G401 (cell line): ENCODE data around the gene NCOR1. TPM values are rescaled to one million over a fixed set of nuclear protein-coding genes. Genes with fewer than 3 reads are reported as not detected.
A peak's percentile ranks its signal among the peaks of the same experiment; 100 is the strongest.
"Not testable (repeated sequence)": the region's sequence is repeated elsewhere in the genome, so short reads cannot be mapped to it uniquely, and the experiment has no call there.

Experiments
- DNase-seq: peaks from one replicate; pipeline ENCODE4 v3.0.0-alpha.2; 2015; ENCODE audit warnings: low spot score
- in situ Hi-C: cut with HindIII; loops from 2 replicates; pipeline ENCODE4 v1.10.0; 2016; ENCODE audit warnings: low sequenced_read_pairs, mixed read lengths
- total RNA-seq: library from RNA; depleted of rRNA; stranded (reverse); fragments of >200 nt; shearing (Covaris generic); gene quantifications from 2 replicates; pipeline ENCODE4 v1.2.3, GENCODE V29; 2014

The NCOR1 gene
- total RNA-seq, 1 experiment from 2014 or later, result 58.9 TPM

GRCh38 chr17:16108386-16108785, 106.9 kb downstream of the NCOR1 start:
- DNase-seq, result no peak
- in situ Hi-C loops, result no loop called here

GRCh38 chr17:16107165-16107770, 108.1 kb downstream of the NCOR1 start:
- in situ Hi-C loops, result no loop called here
- no peak for DNase-seq

GRCh38 chr17:16106161-16106891, 109.0 kb downstream of the NCOR1 start:
- no peak for DNase-seq
- in situ Hi-C loops, result no loop called here

GRCh38 chr17:16104189-16104588, 111.1 kb downstream of the NCOR1 start:
- DNase-seq, result no peak
- in situ Hi-C loops, result no loop called here

GRCh38 chr17:16101440-16101839, 113.9 kb downstream of the NCOR1 start:
- DNase-seq, result no peak
- in situ Hi-C loops, result no loop called here

- in situ Hi-C loops, result no loop called here
Measured at GRCh38 chr17:16100737-16101400, 114.5 kb downstream of the NCOR1 start.

GRCh38 chr17:16091773-16092172, 123.6 kb downstream of the NCOR1 start:
- no peak for DNase-seq
- in situ Hi-C loops, result no loop called here

More at GRCh38 chr17:16100737-16101400, 114.5 kb downstream of the NCOR1 start:
- no peak for DNase-seq

- in situ Hi-C loops, result no loop called here
- DNase-seq, result no peak
Measured at GRCh38 chr17:16086957-16087356, 128.4 kb downstream of the NCOR1 start.

- peak; percentile 29 for DNase-seq
- in situ Hi-C loops, result no loop called here
Measured at GRCh38 chr17:16085066-16085699, 130.2 kb downstream of the NCOR1 start.

- in situ Hi-C loops, result no loop called here
- DNase-seq, result no peak
Measured at GRCh38 chr17:16083223-16083622, 132.1 kb downstream of the NCOR1 start.

- no peak for DNase-seq
- in situ Hi-C loops, result no loop called here
Measured at GRCh38 chr17:16081507-16082087, 133.7 kb downstream of the NCOR1 start.

GRCh38 chr17:16080366-16080765, 135.0 kb downstream of the NCOR1 start:
- in situ Hi-C loops, result no loop called here
- no peak for DNase-seq

- in situ Hi-C loops, result no loop called here
- DNase-seq, result no peak
Measured at GRCh38 chr17:16075949-16076348, 139.4 kb downstream of the NCOR1 start.

- in situ Hi-C loops, result no loop called here
- DNase-seq, result no peak
Measured at GRCh38 chr17:16074423-16074822, 140.9 kb downstream of the NCOR1 start.

GRCh38 chr17:16073845-16074244, 141.5 kb downstream of the NCOR1 start:
- in situ Hi-C loops, result no loop called here
- no peak for DNase-seq

GRCh38 chr17:16072031-16072430, 143.3 kb downstream of the NCOR1 start:
- DNase-seq, result no peak
- in situ Hi-C loops, result no loop called here

GRCh38 chr17:16068323-16068722, 147.0 kb downstream of the NCOR1 start:
- no peak for DNase-seq
- in situ Hi-C loops, result no loop called here

- DNase-seq, result no peak
- in situ Hi-C loops, result no loop called here
Measured at GRCh38 chr17:16066125-16066524, 149.2 kb downstream of the NCOR1 start.

- peak; percentile 22 for DNase-seq
- in situ Hi-C loops, result no loop called here
Measured at GRCh38 chr17:16061631-16062030, 153.7 kb downstream of the NCOR1 start.

GRCh38 chr17:16055139-16055538, 160.2 kb downstream of the NCOR1 start:
- DNase-seq, in situ Hi-C loops: not testable (repeated sequence)
